SK-N-SH (cell line): Measurements from ENCODE around the gene SPEG. TPM values are rescaled to one million over a fixed set of nuclear protein-coding genes. Genes with fewer than 3 reads are reported as not detected.

Source experiments
- CTCF ChIA-PET: fragments of 300-600, 350-600 bp; formaldehyde crosslinking; extraction: SDS; loops from one replicate; lab custom pipeline; 2021; lab: Yijun Ruan, JAX
- POLR2A ChIA-PET: fragments of 350-600 bp; sonication (Branson Sonifier 250); formaldehyde crosslinking; extraction: SDS; loops from one replicate; lab custom pipeline; 2020; ENCODE audit warnings: antibody characterized with exemption, inconsistent platforms; lab: Yijun Ruan, JAX
- DNase-seq: peaks from one replicate; pipeline ENCODE4 v3.0.0; 2012
- H2AFZ ChIP-seq: fragments of 200-600 bp; sonication (generic); 2 replicates; pipeline ENCODE4 v1.8.1; 2016; ENCODE audit warnings: antibody characterized with exemption, mild to moderate bottlenecking, low read depth
- H3F3A ChIP-seq: fragments of 200-600 bp; sonication (generic); replicated peaks from 2 replicates; pipeline ENCODE3; 2016; ENCODE audit warnings: antibody characterized with exemption, mild to moderate bottlenecking; ENCODE audit not compliant: insufficient read depth
- H3K27ac ChIP-seq, 2 experiments: fragments of 200-500 bp in 1 of 2; fragments of 200-600 bp in 1 of 2; sonication (Bioruptor generic) in 1 of 2; sonication (generic), shearing (Covaris generic) in 1 of 2; 2 replicates each; pipeline versions ENCODE4 v1.5.1 to v1.6.1; 2014 to 2016; ENCODE audit warnings: low read depth in 2 of 2, inconsistent platforms in 1 of 2, low read length in 1 of 2, mild to moderate bottlenecking in 1 of 2, mixed read lengths in 1 of 2
- H3K27me3 ChIP-seq: fragments of 200-600 bp; sonication (generic), shearing (Covaris generic); 2 replicates; pipeline ENCODE4 v1.6.1; 2016; ENCODE audit warnings: mixed run types; ENCODE audit not compliant: insufficient read depth
- H3K36me3 ChIP-seq, 2 experiments: fragments of 200-500 bp in 1 of 2; fragments of 200-600 bp in 1 of 2; sonication (Bioruptor generic) in 1 of 2; sonication (generic) in 1 of 2; replicated peaks in 1 of 2; 2 replicates each; pipeline versions ENCODE3 to v1.5.1; 2014 to 2016; ENCODE audit warnings: low read length in 1 of 2, mild to moderate bottlenecking in 1 of 2; ENCODE audit not compliant: insufficient read depth in 2 of 2, control insufficient read depth in 1 of 2
- H3K4me1 ChIP-seq, 2 experiments: fragments of 200-500 bp in 1 of 2; fragments of 200-600 bp in 1 of 2; sonication (Bioruptor generic) in 1 of 2; sonication (generic), shearing (Covaris generic) in 1 of 2; 2 replicates each; pipeline versions ENCODE4 v1.5.1 to v1.6.1; 2014 to 2016; ENCODE audit warnings: low read depth in 1 of 2, low read length in 1 of 2, mixed run types in 1 of 2; ENCODE audit not compliant: insufficient read depth in 2 of 2, control insufficient read depth in 1 of 2
- H3K4me2 ChIP-seq: fragments of 200-600 bp; sonication (generic), shearing (Covaris generic); 2 replicates; pipeline ENCODE4 v1.6.1; 2017; ENCODE audit warnings: mixed run types
- H3K4me3 ChIP-seq, 2 experiments: fragments of 200-500 bp in 1 of 2; fragments of 200-600 bp in 1 of 2; sonication (Bioruptor generic) in 1 of 2; sonication (generic), shearing (Covaris generic) in 1 of 2; 2 replicates each; pipeline versions ENCODE4 v1.5.1 to v1.8.1; 2014 to 2016; ENCODE audit warnings: low read depth in 2 of 2, inconsistent platforms in 1 of 2, low read length in 1 of 2, mild to moderate bottlenecking in 1 of 2, mixed read lengths in 1 of 2, moderate library complexity in 1 of 2
- H3K79me2 ChIP-seq: fragments of 200-600 bp; sonication (generic); 2 replicates; pipeline ENCODE4 v1.8.1; 2017; ENCODE audit warnings: mild to moderate bottlenecking; ENCODE audit not compliant: insufficient read depth
- H3K9ac ChIP-seq: fragments of 200-600 bp; sonication (generic); 2 replicates; pipeline ENCODE4 v1.6.1; 2017; ENCODE audit warnings: mixed run types
- H3K9me2 ChIP-seq: fragments of 200-600 bp; sonication (generic); 2 replicates; pipeline ENCODE4 v1.6.1; 2017; ENCODE audit warnings: mixed run types
- H3K9me3 ChIP-seq: fragments of 200-600 bp; sonication (generic); 2 replicates; pipeline ENCODE4 v1.6.1; 2017; ENCODE audit warnings: mixed run types, mild to moderate bottlenecking, moderate library complexity
- H4K20me1 ChIP-seq: fragments of 200-600 bp; sonication (generic); 2 replicates; pipeline ENCODE4 v1.6.1; 2017; ENCODE audit warnings: mild to moderate bottlenecking, mixed run types; ENCODE audit not compliant: insufficient read depth
- CHD2 ChIP-seq: fragments of 150-350 bp; IDR thresholded peaks from 2 replicates; pipeline ENCODE4 v1.6.1; 2018; ENCODE audit warnings: low read length; ENCODE audit not compliant: partially characterized antibody
- ELF1 ChIP-seq: IDR thresholded peaks from 2 replicates; pipeline ENCODE4 v1.4.0; 2012
- EP300 ChIP-seq, 2 experiments: IDR thresholded peaks; 2 replicates each; pipeline versions ENCODE4 v1.4.0 to v1.6.1; 2012; ENCODE audit warnings: borderline replicate concordance in 1 of 2, low read depth in 1 of 2, low read length in 1 of 2
- FOXJ3 ChIP-seq: sonication (generic); formaldehyde crosslinking; IDR thresholded peaks from 2 replicates; pipeline ENCODE4 v1.5.1; 2020; ENCODE audit warnings: mild to moderate bottlenecking, missing genetic modification reagents
- GABPA ChIP-seq: IDR thresholded peaks from 2 replicates; pipeline ENCODE4 v1.4.0; 2012; ENCODE audit warnings: low read depth, mild to moderate bottlenecking
- GATA2 ChIP-seq: sonication (generic); formaldehyde crosslinking; IDR thresholded peaks from 2 replicates; pipeline ENCODE4 v1.5.0; 2020; ENCODE audit warnings: mild to moderate bottlenecking, missing genetic modification reagents
- MXI1 ChIP-seq: IDR thresholded peaks from 2 replicates; pipeline ENCODE4 v1.6.1; 2012; ENCODE audit warnings: mild to moderate bottlenecking, low read depth, low read length, improper control_type of control experiment
- NRF1 ChIP-seq: IDR thresholded peaks from 2 replicates; pipeline ENCODE4 v1.6.1; 2012; ENCODE audit warnings: low read depth, mild to moderate bottlenecking, low read length
- RAD21 ChIP-seq: IDR thresholded peaks from 2 replicates; pipeline ENCODE4 v1.6.1; 2012; ENCODE audit warnings: mild to moderate bottlenecking, low read length
- RCOR1 ChIP-seq: fragments of 150-350 bp; IDR thresholded peaks from 2 replicates; pipeline ENCODE4 v1.6.1; 2017; ENCODE audit warnings: antibody characterized with exemption, low read length
- REST ChIP-seq: IDR thresholded peaks from 2 replicates; pipeline ENCODE4 v1.6.1; 2012; ENCODE audit warnings: mild to moderate bottlenecking, low read depth, low read length, moderate library complexity
- RFX5 ChIP-seq: IDR thresholded peaks from 2 replicates; pipeline ENCODE4 v1.6.1; 2012; ENCODE audit warnings: mild to moderate bottlenecking, improper control_type of control experiment, low read length
- SIN3A ChIP-seq: IDR thresholded peaks from 2 replicates; pipeline ENCODE4 v1.6.1; 2012; ENCODE audit warnings: low read depth, mild to moderate bottlenecking, low read length, moderate library complexity, borderline replicate concordance
- SMC3 ChIP-seq: IDR thresholded peaks from 2 replicates; pipeline ENCODE4 v1.6.1; 2012; ENCODE audit warnings: low read depth, low read length, improper control_type of control experiment
- TCF12 ChIP-seq: IDR thresholded peaks from 2 replicates; pipeline ENCODE4 v1.4.0; 2012
- YY1 ChIP-seq: IDR thresholded peaks from 2 replicates; pipeline ENCODE4 v1.4.0; 2012; ENCODE audit warnings: low read depth, mild to moderate bottlenecking
- WGBS: methylation state at CpG from one replicate; pipeline ENCODE4 v1.1.6; 2017; ENCODE audit warnings: low lambda C conversion rate; 5-methylcytosine and 5-hydroxymethylcytosine counted together
- polyA plus RNA-seq, 3 experiments: library from polyadenylated mRNA; depleted of rRNA; stranded (reverse); fragments of >200 nt; gene quantifications; 2 replicates each; pipeline ENCODE4 v1.2.3, GENCODE V29; 2012
- TF ChIP-seq, protein P1 (sequence below): fragments of 150-350 bp; IDR thresholded peaks from 2 replicates; pipeline ENCODE4 v1.6.1; 2017; ENCODE audit warnings: antibody characterized with exemption, low read length, low read depth, borderline replicate concordance
- TF ChIP-seq, protein P2 (sequence below): IDR thresholded peaks from 2 replicates; pipeline ENCODE4 v1.4.0; 2012; ENCODE audit warnings: low read depth, borderline replicate concordance
- TF ChIP-seq, protein P3 (sequence below): fragments of 150-350 bp; IDR thresholded peaks from 2 replicates; pipeline ENCODE4 v1.6.1; 2016; ENCODE audit warnings: mild to moderate bottlenecking, low read depth, low read length
- TF ChIP-seq, protein P4 (sequence below): IDR thresholded peaks from 2 replicates; pipeline ENCODE4 v1.4.0; 2012; ENCODE audit warnings: low read depth

The SPEG gene
- polyA plus RNA-seq, 1 of the 3 experiments (the other 2 are of a cell fraction), result 107 TPM

DNA sequence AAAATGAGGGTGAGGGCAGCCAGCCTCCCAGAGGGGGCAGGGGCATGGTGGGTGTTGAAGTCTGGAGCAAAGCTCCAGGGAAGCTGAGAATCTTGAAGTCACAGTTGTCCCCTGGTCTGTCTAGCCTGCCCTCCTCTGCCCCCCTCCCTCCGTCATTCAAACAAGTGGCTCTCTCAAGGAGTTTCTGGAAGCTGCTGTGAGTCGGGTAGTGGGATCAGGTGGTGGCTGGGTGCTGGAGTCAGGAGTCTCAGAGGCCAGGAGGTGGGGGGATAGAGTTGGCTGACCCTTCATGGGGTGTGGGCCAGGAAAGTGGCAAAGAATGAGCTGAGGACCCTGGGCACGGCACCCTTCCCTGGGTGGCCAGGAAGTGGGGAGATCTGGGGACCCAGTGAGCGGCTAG, 79.1 kb downstream of the SPEG start (continued):
- TF ChIP-seq, protein P1, sequence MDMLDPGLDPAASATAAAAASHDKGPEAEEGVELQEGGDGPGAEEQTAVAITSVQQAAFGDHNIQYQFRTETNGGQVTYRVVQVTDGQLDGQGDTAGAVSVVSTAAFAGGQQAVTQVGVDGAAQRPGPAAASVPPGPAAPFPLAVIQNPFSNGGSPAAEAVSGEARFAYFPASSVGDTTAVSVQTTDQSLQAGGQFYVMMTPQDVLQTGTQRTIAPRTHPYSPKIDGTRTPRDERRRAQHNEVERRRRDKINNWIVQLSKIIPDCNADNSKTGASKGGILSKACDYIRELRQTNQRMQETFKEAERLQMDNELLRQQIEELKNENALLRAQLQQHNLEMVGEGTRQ, result no peak
- TF ChIP-seq NRF1 (no peak), ELF1 (no peak), GABPA (no peak), RFX5 (no peak), SIN3A (no peak), RCOR1 (no peak)
- TF ChIP-seq, protein P2, sequence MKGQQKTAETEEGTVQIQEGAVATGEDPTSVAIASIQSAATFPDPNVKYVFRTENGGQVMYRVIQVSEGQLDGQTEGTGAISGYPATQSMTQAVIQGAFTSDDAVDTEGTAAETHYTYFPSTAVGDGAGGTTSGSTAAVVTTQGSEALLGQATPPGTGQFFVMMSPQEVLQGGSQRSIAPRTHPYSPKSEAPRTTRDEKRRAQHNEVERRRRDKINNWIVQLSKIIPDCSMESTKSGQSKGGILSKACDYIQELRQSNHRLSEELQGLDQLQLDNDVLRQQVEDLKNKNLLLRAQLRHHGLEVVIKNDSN, result no peak

- CTCF ChIA-PET, result interaction anchor here (2.1 to 62.1 kb wide), 4 partner anchors 1 to 112 kb away, joined by 6 to 2824 read pairs (median 1418); partner anchors contain the start of genes ASIC4, CHPF, GMPPA and TMEM198
- Histone ChIP-seq H4K20me1 (no peaks in the 10 kb centered on the region), H3K9ac (no peak within 1 kb of the TSS), H3K9me2 (no peaks in the 10 kb centered on the region), H3F3A (no peaks in the 10 kb centered on the region), H2AFZ (no peak within 1 kb of the TSS), H3K4me1 (peaks cover 0 to 94% of the 10 kb centered on the region in 2 experiments; a peak in 2 of 4 replicates), H3K4me3 (peak within 1 kb of the TSS in 1 of 2 experiments; percentile 29; a peak in 1 of 4 replicates), H3K36me3 (no peaks in the 10 kb centered on the region), H3K79me2 (no peaks in the 10 kb centered on the region), H3K27me3 (peaks cover 33% of the 10 kb centered on the region), H3K27ac (peak within 1 kb of the TSS in 1 of 2 experiments; percentile 96; a peak in 2 of 4 replicates), H3K4me2 (peak within 1 kb of the TSS; percentile 70), H3K9me3 (no peaks in the 10 kb centered on the region)
- WGBS, result 14% methylated on average over 23 of the region's 31 CpGs
- POLR2A ChIA-PET, result interaction anchor here (1.0 to 13.5 kb wide), 5 partner anchors 12 to 53 kb away, joined by 3 to 210 read pairs (median 5); partner anchors contain the start of gene GMPPA
- TF ChIP-seq, protein P3, sequence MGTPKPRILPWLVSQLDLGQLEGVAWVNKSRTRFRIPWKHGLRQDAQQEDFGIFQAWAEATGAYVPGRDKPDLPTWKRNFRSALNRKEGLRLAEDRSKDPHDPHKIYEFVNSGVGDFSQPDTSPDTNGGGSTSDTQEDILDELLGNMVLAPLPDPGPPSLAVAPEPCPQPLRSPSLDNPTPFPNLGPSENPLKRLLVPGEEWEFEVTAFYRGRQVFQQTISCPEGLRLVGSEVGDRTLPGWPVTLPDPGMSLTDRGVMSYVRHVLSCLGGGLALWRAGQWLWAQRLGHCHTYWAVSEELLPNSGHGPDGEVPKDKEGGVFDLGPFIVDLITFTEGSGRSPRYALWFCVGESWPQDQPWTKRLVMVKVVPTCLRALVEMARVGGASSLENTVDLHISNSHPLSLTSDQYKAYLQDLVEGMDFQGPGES, result no peak
- TF ChIP-seq SIN3A (no peak), REST (no peak), EP300 (IDR thresholded peaks at IDR 0.05; ENCODE audit: borderline replicate concordance in 1 of 2, low read depth in 1 of 2, low read length in 1 of 2) (peak in 1 of 2 experiments; percentile 62; a peak in 2 of 4 replicates), GATA2 (CRISPR knock-in tag) (peak; percentile 93), FOXJ3 (0 out of 2 replicates have a peak, but pooled peaks have one; percentile 60), YY1 (no peak), CHD2 (peak; percentile 56), TCF12 (no peak), RAD21 (0 out of 2 replicates have a peak, but pooled peaks have one; percentile 10), MXI1 (peak; percentile 95), SMC3 (no peak)
- TF ChIP-seq, protein P4, sequence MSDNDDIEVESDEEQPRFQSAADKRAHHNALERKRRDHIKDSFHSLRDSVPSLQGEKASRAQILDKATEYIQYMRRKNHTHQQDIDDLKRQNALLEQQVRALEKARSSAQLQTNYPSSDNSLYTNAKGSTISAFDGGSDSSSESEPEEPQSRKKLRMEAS, result peak; percentile 31; the same call in 1 of the 2 replicates
- peak; percentile 86 for DNase-seq
Observed at GRCh38 chr2:219514196-219514761, 79.6 kb downstream of the SPEG start, which contains the start of gene ASIC4. Gene ASIC4 (plus strand): TSS chr2:219514482. CDS start chr2:219514725, 243 bp downstream.
